ENCODE data around the gene SART3. TPM values are rescaled to one million over a fixed set of nuclear protein-coding genes. Genes with fewer than 3 reads are reported as not detected.

Gene SART3
- polyA plus RNA-seq, 1 of the 3 experiments (the other 2 are of a cell fraction): 28.9 TPM

- ChIA-PET POLR2A (no interaction called here), CTCF (no interaction called here)
- no peaks in the 10 kb centered on the region for H3K27me3 ChIP-seq (ENCODE audit: insufficient read depth)
- H2AFZ ChIP-seq (ENCODE audit: low read depth): no peak overlapping the region
- peaks cover 91% of the 10 kb centered on the region for H3K79me2 ChIP-seq (ENCODE audit: insufficient read depth)
- peaks cover 3% of the 10 kb centered on the region for H3F3A ChIP-seq (replicated peaks; ENCODE audit: insufficient read depth)
- no peaks in the 10 kb centered on the region; a peak in 2 of 4 replicates for H3K4me1 ChIP-seq (ENCODE audit: control insufficient read depth in 1 of 2, insufficient read depth in 2 of 2, low read depth in 1 of 2, low read length in 1 of 2)
- H3K4me3 ChIP-seq (ENCODE audit: low read depth in 2 of 2, low read length in 1 of 2): no peak overlapping the region
- H3K9ac ChIP-seq: no peak overlapping the region
- H3K4me2 ChIP-seq: no peak overlapping the region
- no peak overlapping the region for H3K27ac ChIP-seq (ENCODE audit: low read depth in 2 of 2, low read length in 1 of 2)
- H3K9me2 ChIP-seq: no peaks in the 10 kb centered on the region
- H3K36me3 ChIP-seq (replicated peaks in 1 of 2; ENCODE audit: control insufficient read depth in 1 of 2, insufficient read depth in 2 of 2, low read length in 1 of 2): peaks cover 53 to 68% of the 10 kb centered on the region in 2 experiments
- peaks cover 58% of the 10 kb centered on the region for H4K20me1 ChIP-seq (ENCODE audit: insufficient read depth)
- TF ChIP-seq RCOR1 (IDR thresholded peaks at IDR 0.05; ENCODE audit: low read length) (no peak), NFIC (IDR thresholded peaks at IDR 0.05; ENCODE audit: borderline replicate concordance) (no peak), MXI1 (IDR thresholded peaks at IDR 0.05; ENCODE audit: low read depth, low read length) (no peak), GATA2 (CRISPR knock-in tag; IDR thresholded peaks at IDR 0.05) (no peak), EP300 (IDR thresholded peaks at IDR 0.05; ENCODE audit: borderline replicate concordance in 1 of 2, low read depth in 1 of 2, low read length in 1 of 2) (no peak), PBX3 (IDR thresholded peaks at IDR 0.05) (no peak)
- TF ChIP-seq, protein P1, sequence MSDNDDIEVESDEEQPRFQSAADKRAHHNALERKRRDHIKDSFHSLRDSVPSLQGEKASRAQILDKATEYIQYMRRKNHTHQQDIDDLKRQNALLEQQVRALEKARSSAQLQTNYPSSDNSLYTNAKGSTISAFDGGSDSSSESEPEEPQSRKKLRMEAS (IDR thresholded peaks at IDR 0.05; ENCODE audit: low read depth): no peak
- 89% methylated on average over 9 of the region's 9 CpGs for WGBS (ENCODE audit: low lambda C conversion rate)
- DNase-seq: no peak
- H3K9me3 ChIP-seq: no peaks in the 10 kb centered on the region
Observed at GRCh38 chr12:108547686-108548085, 13.3 kb downstream of the SART3 start.

DNA sequence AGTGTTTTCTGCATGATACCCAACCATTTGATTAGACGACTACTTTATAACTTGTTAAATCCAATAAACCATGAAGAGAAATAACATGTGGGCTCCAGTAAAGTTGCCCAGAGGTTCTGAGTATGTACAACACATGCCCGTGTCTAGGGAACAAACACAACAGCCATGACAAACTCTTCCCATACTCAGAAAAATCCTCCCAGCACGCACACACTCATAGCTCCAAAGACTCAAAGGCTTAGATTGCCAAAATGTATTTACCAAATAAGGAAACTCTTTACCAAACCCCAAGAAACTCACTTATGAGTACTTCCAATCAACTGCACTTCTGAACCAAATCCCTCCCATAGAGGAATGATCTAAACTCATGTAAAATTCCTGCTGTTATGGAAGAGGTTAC lies 17.3 kb downstream of the SART3 start:
- H3K36me3 ChIP-seq (replicated peaks in 1 of 2; ENCODE audit: control insufficient read depth in 1 of 2, insufficient read depth in 2 of 2, low read length in 1 of 2): peaks cover 60 to 70% of the 10 kb centered on the region in 2 experiments
- H2AFZ ChIP-seq (ENCODE audit: low read depth): no peak overlapping the region
- H3K4me1 ChIP-seq (ENCODE audit: control insufficient read depth in 1 of 2, insufficient read depth in 2 of 2, low read depth in 1 of 2, low read length in 1 of 2): peaks cover 5 to 7% of the 10 kb centered on the region in 2 experiments; a peak in 2 of 4 replicates
- TF ChIP-seq ELF1 (IDR thresholded peaks at IDR 0.05) (no peak), EZH2phosphoT487 (IDR thresholded peaks at IDR 0.05; ENCODE audit: borderline replicate concordance, low read depth) (no peak), RFX5 (IDR thresholded peaks at IDR 0.05; ENCODE audit: low read length) (no peak)
- no peaks in the 10 kb centered on the region for H3K27me3 ChIP-seq (ENCODE audit: insufficient read depth)
- H3K9me3 ChIP-seq: no peaks in the 10 kb centered on the region
- peaks cover 89% of the 10 kb centered on the region for H3K79me2 ChIP-seq (ENCODE audit: insufficient read depth)
- CTCF ChIA-PET: interaction anchor here (0.7 to 1.4 kb wide), 4 partner anchors 11 to 74 kb away, joined by 3 to 5 read pairs (median 4); partner anchors contain the start of genes FICD and TMEM119
- peaks cover 42% of the 10 kb centered on the region for H4K20me1 ChIP-seq (ENCODE audit: insufficient read depth)
- peaks cover 9% of the 10 kb centered on the region for H3F3A ChIP-seq (replicated peaks; ENCODE audit: insufficient read depth)
- POLR2A ChIA-PET: no interaction called here
- no peak overlapping the region for H3K4me3 ChIP-seq (ENCODE audit: low read depth in 2 of 2, low read length in 1 of 2)
- no peaks in the 10 kb centered on the region for H3K9me2 ChIP-seq
- no peak overlapping the region for H3K4me2 ChIP-seq
- no peak overlapping the region for H3K27ac ChIP-seq (ENCODE audit: low read depth in 2 of 2, low read length in 1 of 2)
- WGBS (ENCODE audit: low lambda C conversion rate): 92% methylated on average over 3 of the region's 3 CpGs
- no peak overlapping the region for H3K9ac ChIP-seq
- DNase-seq: no peak

GRCh38 chr12:108542320-108542719 lies 18.7 kb downstream of the SART3 start:
- Histone ChIP-seq H3K36me3 (replicated peaks in 1 of 2; ENCODE audit: control insufficient read depth in 1 of 2, insufficient read depth in 2 of 2, low read length in 1 of 2) (peaks cover 60 to 67% of the 10 kb centered on the region in 2 experiments), H3K9me3 (no peaks in the 10 kb centered on the region), H3K4me3 (ENCODE audit: low read depth in 2 of 2, low read length in 1 of 2) (no peak overlapping the region), H3K4me1 (ENCODE audit: control insufficient read depth in 1 of 2, insufficient read depth in 2 of 2, low read depth in 1 of 2, low read length in 1 of 2) (peaks cover 5 to 7% of the 10 kb centered on the region in 2 experiments; a peak in 2 of 4 replicates), H3K27ac (ENCODE audit: low read depth in 2 of 2, low read length in 1 of 2) (no peak overlapping the region), H3K9ac (no peak overlapping the region), H3K79me2 (ENCODE audit: insufficient read depth) (peaks cover 89% of the 10 kb centered on the region), H2AFZ (ENCODE audit: low read depth) (no peak overlapping the region), H4K20me1 (ENCODE audit: insufficient read depth) (peaks cover 32% of the 10 kb centered on the region), H3K4me2 (no peak overlapping the region), H3K27me3 (ENCODE audit: insufficient read depth) (no peaks in the 10 kb centered on the region), H3K9me2 (no peaks in the 10 kb centered on the region), H3F3A (replicated peaks; ENCODE audit: insufficient read depth) (peaks cover 10% of the 10 kb centered on the region)
- no peak for DNase-seq
- TF ChIP-seq CHD2 (IDR thresholded peaks at IDR 0.05; ENCODE audit: low read length, partially characterized antibody): no peak
- WGBS (ENCODE audit: low lambda C conversion rate): 97% methylated on average over 4 of the region's 4 CpGs
- POLR2A ChIA-PET: no interaction called here
- CTCF ChIA-PET: no interaction called here
